ENCODE measurements around the gene LILRA2.
"Not testable (repeated sequence)": the region's sequence is repeated elsewhere in the genome, so short reads cannot be mapped to it uniquely, and the experiment has no call there.

The LILRA2 gene

GRCh38 chr19:54609356-54609791 is 35.8 kb downstream of the LILRA2 start:
- no peak for DNase-seq (ENCODE audit: low read depth)

DNA sequence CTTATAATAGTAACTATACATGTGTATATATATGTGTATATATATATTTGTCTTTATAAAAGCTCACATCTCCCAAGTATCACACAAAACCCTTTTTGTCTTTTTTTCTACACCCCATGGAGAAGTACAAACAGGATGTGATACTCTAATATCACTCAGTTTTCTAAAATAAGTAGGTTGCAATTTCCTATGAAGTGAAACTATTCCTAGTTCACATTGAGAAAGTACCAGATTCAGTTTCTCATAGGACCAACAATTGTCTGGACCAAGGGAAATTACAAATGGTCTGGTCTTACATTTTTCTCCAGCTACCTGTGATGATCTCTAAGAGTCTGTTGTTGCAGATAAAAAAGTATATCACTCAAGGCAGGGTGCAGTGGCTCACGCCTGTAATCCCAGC is 38.8 kb downstream of the LILRA2 start:
- no peak for DNase-seq (ENCODE audit: low read depth)

DNA sequence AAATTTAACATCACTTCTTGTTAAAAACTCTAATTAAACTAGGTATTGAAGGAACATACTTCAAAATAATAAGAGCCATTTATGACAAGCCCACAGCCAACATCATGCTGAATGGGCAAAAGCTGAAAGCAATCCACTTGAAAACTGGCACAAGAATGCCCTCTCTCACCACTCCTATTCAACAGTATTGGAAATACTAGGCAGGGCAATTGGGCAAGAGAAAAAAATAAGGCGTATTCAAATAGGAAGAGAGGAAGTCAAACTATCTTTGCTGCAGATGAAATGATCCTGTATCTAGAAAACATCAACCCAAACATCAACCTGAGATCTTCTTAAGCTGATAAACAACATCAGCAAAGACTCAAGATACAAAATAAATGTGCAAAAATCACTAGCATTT is 41.1 kb downstream of the LILRA2 start:
- DNase-seq (ENCODE audit: low read depth), result no peak

GRCh38 chr19:54616057-54616456 is 42.5 kb downstream of the LILRA2 start:
- no peak for DNase-seq (ENCODE audit: low read depth)

GRCh38 chr19:54616821-54617560 is 43.4 kb downstream of the LILRA2 start:
- no peak for DNase-seq (ENCODE audit: low read depth)

DNA sequence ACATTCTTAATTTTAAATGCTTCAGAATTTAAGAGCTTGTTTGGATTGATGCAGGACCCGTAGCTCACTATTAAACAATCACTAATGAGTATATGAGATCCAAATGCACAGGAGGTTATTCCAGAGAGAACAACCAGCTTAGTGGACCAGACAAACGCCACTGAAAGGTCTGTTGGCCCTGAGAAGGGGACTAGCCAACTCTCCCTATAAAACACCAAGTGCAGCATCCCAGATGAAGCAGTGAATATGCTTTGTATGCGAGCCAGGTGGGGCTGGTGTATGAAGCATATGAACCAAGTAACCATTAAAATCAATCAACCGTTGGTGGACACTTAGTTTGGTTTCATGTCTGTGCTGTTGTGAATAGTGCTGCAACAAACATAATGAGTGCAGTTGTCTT is 46.9 kb downstream of the LILRA2 start:
- no peak for DNase-seq (ENCODE audit: low read depth)

- no peak for DNase-seq (ENCODE audit: low read depth)
These were observed 48.8 kb downstream of the LILRA2 start for GRCh38 chr19:54622431-54622830.

GRCh38 chr19:54624234-54624633 is 50.6 kb downstream of the LILRA2 start:
- not testable (repeated sequence) for DNase-seq (ENCODE audit: low read depth)

DNA sequence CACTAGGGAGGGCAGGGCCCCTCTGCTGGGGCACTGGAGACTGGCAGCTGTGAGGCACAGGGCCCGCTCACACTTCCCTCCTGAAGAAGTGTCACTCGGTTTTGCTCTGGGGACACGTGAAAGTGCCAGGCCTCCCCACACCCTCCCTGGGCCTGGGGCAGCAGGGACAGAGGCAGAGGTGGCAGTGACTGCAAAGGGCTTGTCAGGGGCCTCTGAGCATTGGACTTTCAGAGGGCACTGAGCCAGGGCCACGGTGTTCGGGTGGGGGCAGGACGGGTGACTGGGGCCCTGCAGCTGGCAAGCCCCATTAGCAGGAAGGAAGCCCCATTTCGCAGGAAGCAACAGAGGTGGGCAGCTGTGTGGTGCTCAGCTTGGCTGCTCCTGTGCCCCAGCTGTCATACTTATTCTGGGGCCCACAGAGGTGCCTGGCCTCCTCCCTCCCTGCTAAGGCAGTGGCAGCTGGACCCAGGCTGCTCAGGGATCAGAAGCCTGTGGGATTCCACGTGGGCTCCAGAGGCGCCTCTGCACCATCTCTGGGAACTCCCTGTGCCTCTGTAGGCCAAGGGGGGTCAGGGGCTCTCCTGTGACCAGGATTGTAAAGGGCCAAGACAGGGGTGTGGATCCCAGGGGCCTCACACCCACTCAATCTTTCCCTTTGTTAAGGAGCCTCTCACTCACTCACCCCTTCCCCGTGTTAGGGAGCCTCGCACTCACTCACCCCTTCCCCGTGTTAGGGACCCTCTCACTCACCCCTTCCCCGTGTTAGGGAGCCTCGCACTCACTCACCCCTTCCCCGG is 51.5 kb downstream of the LILRA2 start:
- not testable (repeated sequence) for DNase-seq (ENCODE audit: low read depth)

DNA sequence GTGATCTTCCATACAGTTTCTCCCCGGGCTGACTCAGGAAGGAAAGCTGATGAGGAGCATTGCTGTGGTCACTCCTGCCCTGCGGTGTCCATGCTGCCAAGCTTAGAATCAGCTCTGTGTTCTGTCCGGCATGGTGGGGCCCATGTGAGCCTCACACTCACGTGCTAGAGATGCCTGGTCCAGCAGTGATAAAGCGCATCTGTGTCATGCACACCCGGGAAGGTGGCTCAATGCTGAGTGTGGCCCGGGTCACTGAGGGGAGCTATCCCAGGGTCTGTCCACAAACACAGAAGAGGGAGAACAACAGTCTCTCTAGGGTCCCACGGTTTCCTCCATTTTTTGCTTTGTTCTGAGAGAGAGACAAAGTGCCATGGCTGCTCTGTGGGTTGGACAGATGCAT is 53.2 kb downstream of the LILRA2 start:
- no peak for DNase-seq (ENCODE audit: low read depth)

GRCh38 chr19:54627912-54628311 is 54.3 kb downstream of the LILRA2 start:
- not testable (repeated sequence) for DNase-seq (ENCODE audit: low read depth)

GRCh38 chr19:54630262-54630661 is 56.7 kb downstream of the LILRA2 start, which contains the start of gene LILRB1:
TSS of gene LILRB1 (plus strand) at chr19:54630484. CDS start at chr19:54631074, 590 bp downstream.
- DNase-seq (ENCODE audit: low read depth), result not testable (repeated sequence)

DNA sequence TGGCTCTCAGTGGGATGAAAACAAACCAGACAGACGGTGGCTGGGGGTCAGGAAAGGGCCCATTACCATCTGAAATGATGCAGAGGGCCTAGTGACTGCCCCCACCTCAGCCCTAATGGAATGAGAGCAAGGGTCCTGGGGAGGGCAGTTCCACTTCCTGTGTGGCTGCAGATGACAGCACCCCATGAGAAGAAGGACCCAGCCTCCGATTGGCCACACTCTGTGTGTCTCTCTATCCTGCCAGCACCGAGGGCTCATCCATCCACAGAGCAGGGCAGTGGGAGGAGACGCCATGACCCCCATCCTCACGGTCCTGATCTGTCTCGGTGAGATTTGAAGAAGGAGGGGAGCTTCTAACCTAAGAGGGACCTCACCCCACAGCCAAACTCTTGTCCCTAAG is 57.2 kb downstream of the LILRA2 start:
- DNase-seq (ENCODE audit: low read depth), result no peak

DNA sequence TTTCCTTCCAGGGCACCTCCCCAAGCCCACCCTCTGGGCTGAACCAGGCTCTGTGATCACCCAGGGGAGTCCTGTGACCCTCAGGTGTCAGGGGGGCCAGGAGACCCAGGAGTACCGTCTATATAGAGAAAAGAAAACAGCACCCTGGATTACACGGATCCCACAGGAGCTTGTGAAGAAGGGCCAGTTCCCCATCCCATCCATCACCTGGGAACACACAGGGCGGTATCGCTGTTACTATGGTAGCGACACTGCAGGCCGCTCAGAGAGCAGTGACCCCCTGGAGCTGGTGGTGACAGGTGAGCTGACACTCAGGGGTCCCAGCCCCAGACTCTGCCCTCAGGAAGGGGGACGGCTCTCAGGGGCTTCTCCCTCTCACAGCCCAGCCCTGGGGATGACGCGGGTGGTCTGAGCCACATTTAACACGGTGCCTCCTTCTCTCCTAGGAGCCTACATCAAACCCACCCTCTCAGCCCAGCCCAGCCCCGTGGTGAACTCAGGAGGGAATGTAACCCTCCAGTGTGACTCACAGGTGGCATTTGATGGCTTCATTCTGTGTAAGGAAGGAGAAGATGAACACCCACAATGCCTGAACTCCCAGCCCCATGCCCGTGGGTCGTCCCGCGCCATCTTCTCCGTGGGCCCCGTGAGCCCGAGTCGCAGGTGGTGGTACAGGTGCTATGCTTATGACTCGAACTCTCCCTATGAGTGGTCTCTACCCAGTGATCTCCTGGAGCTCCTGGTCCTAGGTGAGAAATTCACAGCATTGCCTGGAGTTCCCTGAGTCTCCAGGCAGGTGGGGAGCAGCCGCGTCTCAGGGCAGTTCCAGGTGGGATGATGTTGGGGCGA is 58.1 kb downstream of the LILRA2 start:
- DNase-seq (ENCODE audit: low read depth), result not testable (repeated sequence)

- DNase-seq (ENCODE audit: low read depth), result not testable (repeated sequence)
These were observed 58.9 kb downstream of the LILRA2 start for GRCh38 chr19:54632517-54632916.

GRCh38 chr19:54633401-54633800 is 59.8 kb downstream of the LILRA2 start:
- DNase-seq (ENCODE audit: low read depth), result no peak

DNA sequence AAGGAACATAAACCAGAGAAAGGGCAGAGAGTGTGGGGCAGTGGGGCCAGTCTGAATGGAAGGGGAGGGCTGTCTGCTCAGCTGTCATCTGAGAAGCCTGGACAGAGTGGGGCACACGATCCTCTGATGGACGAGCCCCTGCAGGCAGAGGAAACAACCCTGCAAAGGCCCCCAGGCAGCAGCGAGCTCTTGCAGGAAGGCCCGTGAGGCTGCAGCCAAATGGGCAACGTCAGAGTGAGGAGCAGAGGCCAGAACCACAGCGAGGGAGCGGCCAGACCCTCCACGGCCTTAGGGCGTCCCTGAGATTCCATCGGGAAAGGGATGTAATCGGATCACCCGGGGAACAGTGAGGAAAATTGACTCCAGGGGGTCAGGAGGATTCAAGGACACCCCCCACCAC is 62.5 kb downstream of the LILRA2 start:
- DNase-seq (ENCODE audit: low read depth), result not testable (repeated sequence)

GRCh38 chr19:54638683-54639082 is 65.1 kb downstream of the LILRA2 start:
- DNase-seq (ENCODE audit: low read depth), result no peak
